GM12878 (cell line): ENCODE results near the gene CELF6. TPM values are rescaled to one million over a fixed set of nuclear protein-coding genes. Genes with fewer than 3 reads are reported as not detected.

Experiments used
- ATAC-seq: fragments of 200-7000 bp; cut with Tn5 transposase; 3 replicates; pipeline ENCODE4 v1.9.1; 2020; ENCODE audit warnings: mild to moderate bottlenecking, moderate library complexity
- BruUV-seq: library from RNA; stranded (reverse); fragments of 400-500 nt; replicated peaks from 2 replicates; lab custom pipeline; 2021; lab: Mats Ljungman, UMichigan
- CTCF ChIA-PET: fragments of 300-600 bp; sonication (Branson Sonifier 250); formaldehyde crosslinking; extraction: SDS; loops from one replicate; lab custom pipeline; 2021; ENCODE audit warnings: inconsistent platforms; lab: Yijun Ruan, JAX
- POLR2A ChIA-PET: fragments of 350-600 bp; formaldehyde crosslinking; extraction: SDS; loops from one replicate; lab custom pipeline; 2021; ENCODE audit warnings: inconsistent platforms; lab: Charles Lee
- RAD21 ChIA-PET: fragments of 300-600 bp; sonication (Branson Sonifier 250); formaldehyde crosslinking; loops from one replicate; lab custom pipeline; 2023; ENCODE audit warnings: antibody characterized with exemption; ENCODE audit not compliant: unreplicated experiment; lab: Charles Lee
- SMC1A ChIA-PET: fragments of 300-600 bp; sonication (Branson Sonifier 250); formaldehyde crosslinking; loops from one replicate; lab custom pipeline; 2023; ENCODE audit not compliant: unreplicated experiment, uncharacterized antibody; lab: Charles Lee
- DNase-seq: peaks from one replicate; pipeline ENCODE4 v3.0.0-alpha.2; 2011; ENCODE audit warnings: low read depth, low spot score
- FAIRE-seq: peaks from 3 replicates; lab custom pipeline; 2011; peaks lifted over from hg19 to GRCh38; lab: Jason Lieb, UNC
- H2AFZ ChIP-seq: 2 replicates; pipeline ENCODE4 v1.6.0; 2011; ENCODE audit warnings: low read depth, low read length, control low read depth; ENCODE audit not compliant: control insufficient read depth
- H3K27ac ChIP-seq: 2 replicates; pipeline ENCODE4 v1.5.1; 2011; ENCODE audit warnings: control low read depth; ENCODE audit not compliant: control insufficient read depth, insufficient read depth
- H3K27me3 ChIP-seq, 2 experiments: replicated peaks in 1 of 2; 2 replicates each; pipeline versions ENCODE4 v1.6.0 to v1.6.1; 2011; ENCODE audit warnings: low read length in 1 of 2; ENCODE audit not compliant: control insufficient read depth in 2 of 2, insufficient read depth in 2 of 2
- H3K36me3 ChIP-seq, 2 experiments: 2 replicates each; pipeline ENCODE4 v1.5.1; 2011; ENCODE audit warnings: low read length in 1 of 2; ENCODE audit not compliant: control insufficient read depth in 2 of 2, insufficient read depth in 2 of 2
- H3K4me1 ChIP-seq: 2 replicates; pipeline ENCODE4 v1.6.1; 2011; ENCODE audit warnings: mild to moderate bottlenecking, low read length, moderate library complexity, mixed read lengths; ENCODE audit not compliant: control insufficient read depth, insufficient read depth
- H3K4me2 ChIP-seq: 2 replicates; pipeline ENCODE4 v1.6.0; 2011; ENCODE audit warnings: control low read depth; ENCODE audit not compliant: control insufficient read depth, insufficient read depth
- H3K4me3 ChIP-seq: fragments of 200-600 bp; sonication (generic); 2 replicates; pipeline ENCODE4 v1.5.1; 2016
- H3K79me2 ChIP-seq: 2 replicates; pipeline ENCODE4 v1.6.0; 2011; ENCODE audit warnings: low read length; ENCODE audit not compliant: control insufficient read depth, insufficient read depth
- H3K9ac ChIP-seq: 2 replicates; pipeline ENCODE4 v1.8.0; 2011; ENCODE audit warnings: low read length, control low read depth, mixed read lengths; ENCODE audit not compliant: control insufficient read depth, insufficient read depth
- H3K9me3 ChIP-seq: replicated peaks from 3 replicates; pipeline ENCODE4 v1.5.1; 2011; ENCODE audit warnings: mild to moderate bottlenecking, low read length; ENCODE audit not compliant: control insufficient read depth, insufficient read depth
- H4K20me1 ChIP-seq: 2 replicates; pipeline ENCODE4 v1.6.0; 2011; ENCODE audit not compliant: control insufficient read depth, insufficient read depth
- CHD2 ChIP-seq: IDR thresholded peaks from 2 replicates; pipeline ENCODE4 v1.6.1; 2011; ENCODE audit warnings: low read depth, low read length, improper control_type of control experiment, borderline replicate concordance
- CHD4 ChIP-seq: fragments of 200-600 bp; sonication (generic); IDR thresholded peaks from 2 replicates; pipeline ENCODE4 v1.6.1; 2016; ENCODE audit warnings: mild to moderate bottlenecking
- EED ChIP-seq: sonication (generic); IDR thresholded peaks from 2 replicates; pipeline ENCODE4 v1.6.1; 2016; ENCODE audit warnings: antibody characterized with exemption, low read depth
- ESRRA ChIP-seq: IDR thresholded peaks from 2 replicates; pipeline ENCODE4 v1.6.1; 2012; ENCODE audit warnings: mild to moderate bottlenecking, low read length, improper control_type of control experiment
- GATAD2B ChIP-seq: fragments of 450-650 bp; conservative IDR thresholded peaks from 2 replicates; pipeline ENCODE4 v1.6.1; 2017; ENCODE audit warnings: low read depth, mild to moderate bottlenecking, moderate library complexity
- JUNB ChIP-seq: IDR thresholded peaks from 2 replicates; pipeline ENCODE4 v1.6.1; 2016; ENCODE audit warnings: antibody characterized with exemption, mild to moderate bottlenecking
- MEF2A ChIP-seq: IDR thresholded peaks from 2 replicates; pipeline ENCODE4 v1.6.1; 2011; ENCODE audit warnings: low read depth, mild to moderate bottlenecking, low read length, moderate library complexity; ENCODE audit not compliant: insufficient read depth
- MXI1 ChIP-seq: fragments of 150-350 bp; IDR thresholded peaks from 2 replicates; pipeline ENCODE4 v1.6.1; 2011; ENCODE audit warnings: low read depth, mild to moderate bottlenecking, inconsistent platforms, low read length, improper control_type of control experiment
- NR2F1 ChIP-seq: fragments of 450-650 bp; conservative IDR thresholded peaks from 2 replicates; pipeline ENCODE4 v1.6.1; 2017; ENCODE audit warnings: mild to moderate bottlenecking
- PBX3 ChIP-seq: IDR thresholded peaks from 2 replicates; pipeline ENCODE4 v1.6.1; 2011; ENCODE audit warnings: mild to moderate bottlenecking, low read depth, low read length, moderate library complexity; ENCODE audit not compliant: insufficient replicate concordance
- RAD51 ChIP-seq: fragments of 450-650 bp; IDR thresholded peaks from 2 replicates; pipeline ENCODE4 v1.6.1; 2016; ENCODE audit warnings: moderate library complexity, mild to moderate bottlenecking, inconsistent platforms
- RELA ChIP-seq: fragments of 450-650 bp; IDR thresholded peaks from 2 replicates; pipeline ENCODE4 v1.8.0; 2014; ENCODE audit warnings: borderline replicate concordance; ENCODE audit not compliant: partially characterized antibody
- TBL1XR1 ChIP-seq: IDR thresholded peaks from 2 replicates; pipeline ENCODE4 v1.6.1; 2012; ENCODE audit warnings: low read depth, low read length, improper control_type of control experiment
- USF1 ChIP-seq: IDR thresholded peaks from 2 replicates; pipeline ENCODE4 v1.6.1; 2011; ENCODE audit warnings: borderline replicate concordance, low read depth, mild to moderate bottlenecking, moderate library complexity, mixed read lengths, low read length; ENCODE audit not compliant: insufficient read depth; ENCODE audit errors: extremely low read length
- WRNIP1 ChIP-seq: IDR thresholded peaks from 2 replicates; pipeline ENCODE4 v1.6.1; 2011; ENCODE audit warnings: low read depth, low read length, improper control_type of control experiment, borderline replicate concordance
- ZNF207 ChIP-seq: fragments of 450-650 bp; IDR thresholded peaks from 2 replicates; pipeline ENCODE4 v1.6.1; 2014; ENCODE audit warnings: antibody characterized with exemption, mild to moderate bottlenecking, borderline replicate concordance
- WGBS: methylation state at CpG from one replicate; pipeline ENCODE4 v1.1.6; 2016; ENCODE audit warnings: low lambda C conversion rate; ENCODE audit not compliant: insufficient replicate concordance, insufficient coverage; ENCODE audit errors: missing lambda C conversion rate; 5-methylcytosine and 5-hydroxymethylcytosine counted together
- in situ Hi-C: fragments of 300-500 bp; cut with MboI; formaldehyde crosslinking; loops from 9 replicates; pipeline ENCODE4 v1.14.3; 2018; ENCODE audit warnings: mixed read lengths
- intact Hi-C: fragments of 100-400 bp; cut with micrococcal nuclease; formaldehyde crosslinking; loops from one replicate; pipeline ENCODE4 v1.14.2; 2022; ENCODE audit not compliant: unreplicated experiment
- polyA plus RNA-seq, 11 experiments: library from polyadenylated mRNA; depleted of rRNA in 4 of 11; unstranded in 6 of 11; stranded (reverse) in 5 of 11; fragments of >200 nt; fragmentation: Nextera tagmentation in 4 of 11; fragmentation: Illumina TruSeq in 1 of 11; extraction: Ambion mirVana in 4 of 11; extraction: Trizol in 1 of 11; gene quantifications; 1 replicate in 1 of 11; 2 replicates in 10 of 11; pipeline versions ENCODE4 v1.2.1 to v1.2.3, GENCODE V29; 2011 to 2016; ENCODE audit warnings: inconsistent platforms in 2 of 11, missing spikeins in 2 of 11, low read depth in 1 of 11
- total RNA-seq, 4 experiments: library from RNA; depleted of rRNA in 3 of 4; stranded (reverse); fragments of >200 nt in 3 of 4; fragmentation: Illumina TruSeq in 1 of 4; extraction: Trizol in 1 of 4; gene quantifications; 2 replicates each; pipeline versions ENCODE4 v1.2.1 to v1.2.3, GENCODE V29; 2013 to 2021
- TF ChIP-seq, protein P1 (sequence below): fragments of 450-650 bp; formaldehyde crosslinking; IDR thresholded peaks from 2 replicates; pipeline ENCODE4 v1.4.0; 2022; ENCODE audit warnings: mild to moderate bottlenecking, moderate library complexity

The CELF6 gene
- total and polyA plus RNA-seq, 10 of the 15 experiments (the other 5 are each of a cell fraction or from before 2014, with no cell fraction given), result 0.06 to 0.54 (median 0.23) TPM; not detected in 1

DNA sequence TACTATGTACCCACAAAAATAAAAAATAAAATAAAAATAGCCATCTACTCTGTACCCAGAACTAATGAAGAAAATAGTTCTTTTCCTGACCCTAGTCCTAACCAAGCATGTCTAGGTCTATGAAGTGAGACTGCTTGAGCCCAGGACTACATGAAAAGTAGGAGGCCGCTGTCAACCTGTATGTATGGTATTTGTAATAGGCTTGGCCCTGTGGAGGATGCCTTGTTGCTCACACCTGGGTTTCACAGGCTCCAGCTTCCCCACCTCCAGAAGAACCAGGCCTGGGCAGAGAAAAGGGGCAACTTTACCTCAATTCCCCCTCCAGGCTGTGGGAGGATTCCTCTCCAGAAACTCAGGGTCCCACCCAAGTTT, 82.1 kb downstream of the CELF6 start:
- no peaks in the 10 kb centered on the region for H3K9me3 ChIP-seq
- peaks cover 8% of the 10 kb centered on the region; the same call in 1 of the 2 replicates for H3K4me1 ChIP-seq
- no peak overlapping the region for H3K4me2 ChIP-seq
- H4K20me1 ChIP-seq, result no peaks in the 10 kb centered on the region
- H2AFZ ChIP-seq, result no peak overlapping the region
- POLR2A ChIA-PET, result interaction anchor here (0.6 to 1.0 kb wide), 2 partner anchors 9 to 61 kb away, joined by 4 to 11 read pairs; no protein-coding TSS in a partner anchor
- intact Hi-C loops, result no loop called here
- no peaks in the 10 kb centered on the region; the same call in 1 of the 2 replicates for H3K79me2 ChIP-seq
- FAIRE-seq (no peak), DNase-seq (no peak)
- BruUV-seq, result no TSS peak
- no peak overlapping the region for H3K4me3 ChIP-seq
- no peak for TF ChIP-seq MXI1
- no peak for TF ChIP-seq MEF2A
- no peak for TF ChIP-seq ESRRA
- TF ChIP-seq CHD4, result no peak
- TF ChIP-seq ZNF207, result no peak
- no peak for TF ChIP-seq JUNB
- no peak for TF ChIP-seq GATAD2B
- no peak for TF ChIP-seq EED
- TF ChIP-seq RAD51, result no peak
- TF ChIP-seq, protein P1, sequence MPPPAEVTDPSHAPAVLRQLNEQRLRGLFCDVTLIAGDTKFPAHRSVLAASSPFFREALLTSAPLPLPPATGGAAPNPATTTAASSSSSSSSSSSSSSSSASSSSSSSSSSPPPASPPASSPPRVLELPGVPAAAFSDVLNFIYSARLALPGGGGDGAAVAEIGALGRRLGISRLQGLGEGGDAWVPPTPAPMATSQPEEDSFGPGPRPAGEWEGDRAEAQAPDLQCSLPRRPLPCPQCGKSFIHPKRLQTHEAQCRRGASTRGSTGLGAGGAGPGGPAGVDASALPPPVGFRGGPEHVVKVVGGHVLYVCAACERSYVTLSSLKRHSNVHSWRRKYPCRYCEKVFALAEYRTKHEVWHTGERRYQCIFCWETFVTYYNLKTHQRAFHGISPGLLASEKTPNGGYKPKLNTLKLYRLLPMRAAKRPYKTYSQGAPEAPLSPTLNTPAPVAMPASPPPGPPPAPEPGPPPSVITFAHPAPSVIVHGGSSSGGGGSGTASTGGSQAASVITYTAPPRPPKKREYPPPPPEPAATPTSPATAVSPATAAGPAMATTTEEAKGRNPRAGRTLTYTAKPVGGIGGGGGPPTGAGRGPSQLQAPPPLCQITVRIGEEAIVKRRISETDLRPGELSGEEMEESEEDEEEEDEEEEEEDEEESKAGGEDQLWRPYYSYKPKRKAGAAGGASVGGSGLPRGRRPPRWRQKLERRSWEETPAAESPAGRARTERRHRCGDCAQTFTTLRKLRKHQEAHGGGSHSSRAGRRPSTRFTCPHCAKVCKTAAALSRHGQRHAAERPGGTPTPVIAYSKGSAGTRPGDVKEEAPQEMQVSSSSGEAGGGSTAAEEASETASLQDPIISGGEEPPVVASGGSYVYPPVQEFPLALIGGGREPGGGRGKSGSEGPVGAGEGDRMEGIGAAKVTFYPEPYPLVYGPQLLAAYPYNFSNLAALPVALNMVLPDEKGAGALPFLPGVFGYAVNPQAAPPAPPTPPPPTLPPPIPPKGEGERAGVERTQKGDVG (CRISPR knock-in tag), result no peak
- TF ChIP-seq RELA, result no peak
- no peak for TF ChIP-seq CHD2
- no peak for TF ChIP-seq USF1
- no peak for TF ChIP-seq NR2F1
- no peak for TF ChIP-seq WRNIP1
- no peak for TF ChIP-seq PBX3
- no peak for TF ChIP-seq TBL1XR1
- TF ChIP-seq, all 136 proteins: peak for 0
- 33% methylated on average over 1 of the region's 1 CpG for WGBS
- CTCF ChIA-PET, result interaction anchor here (1.0 to 2.7 kb wide), 3 partner anchors 10 to 11 kb away, joined by 3 to 12 read pairs (median 7); no protein-coding TSS in a partner anchor
- RAD21 ChIA-PET, result interaction anchor here (0.5 to 1.2 kb wide), 3 partner anchors 10 to 86 kb away, joined by 3 to 10 read pairs (median 3); no protein-coding TSS in a partner anchor
- peak; percentile 37 for ATAC-seq
- SMC1A ChIA-PET, result interaction anchor here (1.3 to 1.4 kb wide), 2 partner anchors 10 to 11 kb away, joined by 4 read pairs; no protein-coding TSS in a partner anchor
- H3K36me3 ChIP-seq, result peaks cover 6 to 12% of the 10 kb centered on the region in 2 experiments
- H3K9ac ChIP-seq, result no peak overlapping the region
- H3K27me3 ChIP-seq, result no peaks in the 10 kb centered on the region
- in situ Hi-C loops, result no loop called here
- H3K27ac ChIP-seq, result no peak overlapping the region
